Caco-2 (cell line): ENCODE measurements around the gene RNASE1. TPM values are rescaled to one million over a fixed set of nuclear protein-coding genes. Genes with fewer than 3 reads are reported as not detected.

Source experiments
- BruUV-seq: library from RNA; stranded (reverse); fragments of 400-500 nt; replicated peaks from 2 replicates; lab custom pipeline; 2021; lab: Mats Ljungman, UMichigan
- CTCF ChIA-PET: fragments of 300-600 bp; sonication (Branson Sonifier 250); formaldehyde crosslinking; loops from one replicate; lab custom pipeline; 2022; ENCODE audit warnings: antibody characterized with exemption; lab: Charles Lee
- POLR2A ChIA-PET: fragments of 300-600 bp; sonication (Branson Sonifier 250); formaldehyde crosslinking; loops from one replicate; lab custom pipeline; 2022; ENCODE audit warnings: antibody characterized with exemption; lab: Charles Lee
- DNase-seq, 2 experiments: peaks; one replicate each; pipeline versions ENCODE4 v3.0.0 to v3.0.0-alpha.2; 2020 to 2022
- H3K27me3 ChIP-seq: replicated peaks from 2 replicates; pipeline ENCODE4 v1.6.0; 2011; ENCODE audit warnings: low read length; ENCODE audit not compliant: control insufficient read depth, insufficient read depth
- H3K36me3 ChIP-seq: 2 replicates; pipeline ENCODE4 v1.5.1; 2011; ENCODE audit warnings: low read length; ENCODE audit not compliant: control insufficient read depth, insufficient read depth
- H3K4me1 ChIP-seq: fragments of 250-450 bp; sonication (Bioruptor Pico); 2 replicates; pipeline ENCODE4 v1.5.1; 2020; ENCODE audit warnings: mild to moderate bottlenecking
- H3K4me3 ChIP-seq: 2 replicates; pipeline ENCODE4 v1.5.1; 2011; ENCODE audit warnings: low read depth, mild to moderate bottlenecking, control low read depth, low read length
- H3K9me3 ChIP-seq: fragments of 250-450 bp; sonication (Bioruptor Pico); 2 replicates; pipeline ENCODE4 v1.5.1; 2020; ENCODE audit warnings: mild to moderate bottlenecking, moderate library complexity
- H3K27ac Mint-ChIP-seq: one replicate; pipeline ENCODE4 v1.8.0; 2022; ENCODE audit warnings: mixed read lengths; ENCODE audit not compliant: unreplicated experiment
- H3K27me3 Mint-ChIP-seq: one replicate; pipeline ENCODE4 v1.8.0; 2022; ENCODE audit warnings: mixed read lengths; ENCODE audit not compliant: insufficient read depth, unreplicated experiment
- H3K36me3 Mint-ChIP-seq: one replicate; pipeline ENCODE4 v1.8.0; 2022; ENCODE audit warnings: mild to moderate bottlenecking, mixed read lengths; ENCODE audit not compliant: insufficient read depth, unreplicated experiment
- H3K4me1 Mint-ChIP-seq: one replicate; pipeline ENCODE4 v1.8.0; 2022; ENCODE audit warnings: low read depth, mixed read lengths; ENCODE audit not compliant: unreplicated experiment
- H3K4me3 Mint-ChIP-seq: one replicate; pipeline ENCODE4 v1.8.0; 2022; ENCODE audit warnings: mild to moderate bottlenecking, moderate library complexity, mixed read lengths; ENCODE audit not compliant: unreplicated experiment
- H3K9me3 Mint-ChIP-seq: one replicate; pipeline ENCODE4 v1.8.0; 2022; ENCODE audit warnings: mixed read lengths; ENCODE audit not compliant: unreplicated experiment
- CTCF ChIP-seq, 2 experiments: fragments of 200-600 bp in 1 of 2; IDR thresholded peaks; 1 replicate in 1 of 2; 2 replicates in 1 of 2; pipeline versions ENCODE4 v1.5.1 to v1.8.0; 2011 to 2022; ENCODE audit warnings: antibody characterized with exemption in 1 of 2, control low read depth in 1 of 2, inconsistent platforms in 1 of 2, low read depth in 1 of 2, low read length in 1 of 2, mild to moderate bottlenecking in 1 of 2, moderate library complexity in 1 of 2; ENCODE audit not compliant: insufficient read depth in 1 of 2, severe bottlenecking in 1 of 2, unreplicated experiment in 1 of 2
- intact Hi-C: fragments of 100-400 bp; cut with micrococcal nuclease; formaldehyde crosslinking; loops from one replicate; pipeline ENCODE4 v1.10.0; 2022; ENCODE audit not compliant: unreplicated experiment
- total RNA-seq: library from RNA; stranded (reverse); gene quantifications from 2 replicates; pipeline ENCODE4 v1.2.3, GENCODE V29; 2022

The RNASE1 gene
- total RNA-seq, 1 experiment from 2014 or later, result 1.5 TPM

GRCh38 chr14:20805485-20805884 is 2.8 kb upstream of the RNASE1 start:
- no peak for DNase-seq
- TF ChIP-seq CTCF (IDR thresholded peaks at IDR 0.05; ENCODE audit: insufficient read depth in 1 of 2, low read depth in 1 of 2, low read length in 1 of 2, severe bottlenecking in 1 of 2, unreplicated experiment in 1 of 2), result no peak
- H3K27me3 ChIP-seq, result no peaks in the 10 kb centered on the region
- peaks cover 46% of the 10 kb centered on the region for H3K4me1 ChIP-seq
- peaks cover 39% of the 10 kb centered on the region for H3K4me1 Mint-ChIP-seq
- H3K36me3 Mint-ChIP-seq, result no peaks in the 10 kb centered on the region
- no peak overlapping the region for H3K27ac Mint-ChIP-seq
- ChIA-PET CTCF (no interaction called here), POLR2A (no interaction called here)
- intact Hi-C loops, result no loop called here
- no peaks in the 10 kb centered on the region for H3K9me3 ChIP-seq
- peaks cover 7% of the 10 kb centered on the region for H3K27me3 Mint-ChIP-seq
- no peaks in the 10 kb centered on the region for H3K9me3 Mint-ChIP-seq
- no peaks in the 10 kb centered on the region for H3K36me3 ChIP-seq
- H3K4me3 Mint-ChIP-seq, result no peak overlapping the region
- H3K4me3 ChIP-seq, result no peak overlapping the region
- BruUV-seq, result no TSS peak

DNA sequence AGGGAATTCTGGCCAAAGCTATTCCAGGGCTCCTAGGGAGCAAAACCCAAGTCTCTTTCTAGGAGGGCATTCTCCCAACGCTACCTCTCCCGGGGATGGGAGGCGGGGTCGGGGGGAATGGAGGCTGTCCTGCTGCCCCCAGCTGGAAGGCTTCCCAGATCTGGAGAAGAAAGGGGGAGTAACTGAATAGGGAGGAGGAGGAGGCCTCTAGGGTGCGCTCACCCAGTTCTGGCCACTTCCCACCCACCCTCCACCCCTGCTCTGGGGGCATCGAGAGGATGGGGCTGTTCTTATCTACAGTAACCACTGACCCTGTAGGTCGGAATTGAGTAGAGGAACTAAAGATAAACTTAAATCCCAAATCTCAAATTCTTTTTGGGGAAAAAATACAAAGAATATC is 579 bp upstream of the RNASE1 start:
- ChIA-PET CTCF (no interaction called here), POLR2A (no interaction called here)
- DNase-seq, result no peak
- TF ChIP-seq CTCF (IDR thresholded peaks at IDR 0.05; ENCODE audit: insufficient read depth in 1 of 2, low read depth in 1 of 2, low read length in 1 of 2, severe bottlenecking in 1 of 2, unreplicated experiment in 1 of 2), result no peak
- H3K4me1 ChIP-seq, result peaks cover 62% of the 10 kb centered on the region
- Mint-ChIP-seq H3K27ac (no peak overlapping the region), H3K27me3 (no peaks in the 10 kb centered on the region), H3K4me3 (no peak overlapping the region), H3K9me3 (no peaks in the 10 kb centered on the region), H3K4me1 (peaks cover 45% of the 10 kb centered on the region), H3K36me3 (no peaks in the 10 kb centered on the region)
- no peaks in the 10 kb centered on the region for H3K36me3 ChIP-seq
- H3K4me3 ChIP-seq, result no peak overlapping the region
- intact Hi-C loops, result loop anchor here (5.0 kb wide), 1 partner anchor 106 kb away; no protein-coding TSS in a partner anchor
- no peaks in the 10 kb centered on the region for H3K9me3 ChIP-seq
- no TSS peak for BruUV-seq
- no peaks in the 10 kb centered on the region for H3K27me3 ChIP-seq

- TF ChIP-seq CTCF (IDR thresholded peaks at IDR 0.05; ENCODE audit: insufficient read depth in 1 of 2, low read depth in 1 of 2, low read length in 1 of 2, severe bottlenecking in 1 of 2, unreplicated experiment in 1 of 2), result peak in 1 of 2 experiments; percentile 5
- Histone ChIP-seq H3K36me3 (no peaks in the 10 kb centered on the region), H3K4me3 (no peak overlapping the region), H3K27me3 (no peaks in the 10 kb centered on the region), H3K9me3 (no peaks in the 10 kb centered on the region), H3K4me1 (peaks cover 48% of the 10 kb centered on the region)
- no peaks in the 10 kb centered on the region for H3K27me3 Mint-ChIP-seq
- BruUV-seq, result no TSS peak
- H3K27ac Mint-ChIP-seq, result peak overlapping the region; percentile 55
- intact Hi-C loops, result loop anchor here (5.0 kb wide), 1 partner anchor 104 kb away; no protein-coding TSS in a partner anchor
- H3K4me3 Mint-ChIP-seq, result no peak overlapping the region
- H3K36me3 Mint-ChIP-seq, result no peaks in the 10 kb centered on the region
- POLR2A ChIA-PET, result no interaction called here
- no peak for DNase-seq
- CTCF ChIA-PET, result no interaction called here
- peaks cover 42% of the 10 kb centered on the region for H3K4me1 Mint-ChIP-seq
- H3K9me3 Mint-ChIP-seq, result no peaks in the 10 kb centered on the region
These were observed 918 bp downstream of the RNASE1 start for GRCh38 chr14:20801726-20802125.
